ENCODE results near the gene DLG5.
"Not testable (repeated sequence)": the region's sequence is repeated elsewhere in the genome, so short reads cannot be mapped to it uniquely, and the experiment has no call there.

Gene DLG5

GRCh38 chr10:77772852-77773600 lies 153.5 kb downstream of the DLG5 start:
- not testable (repeated sequence) for H3K27ac ChIP-seq (ENCODE audit: low read length); ATAC-seq (ENCODE audit: insufficient read depth, low read depth); H3K79me2 ChIP-seq (ENCODE audit: insufficient read depth, low read length)

DNA sequence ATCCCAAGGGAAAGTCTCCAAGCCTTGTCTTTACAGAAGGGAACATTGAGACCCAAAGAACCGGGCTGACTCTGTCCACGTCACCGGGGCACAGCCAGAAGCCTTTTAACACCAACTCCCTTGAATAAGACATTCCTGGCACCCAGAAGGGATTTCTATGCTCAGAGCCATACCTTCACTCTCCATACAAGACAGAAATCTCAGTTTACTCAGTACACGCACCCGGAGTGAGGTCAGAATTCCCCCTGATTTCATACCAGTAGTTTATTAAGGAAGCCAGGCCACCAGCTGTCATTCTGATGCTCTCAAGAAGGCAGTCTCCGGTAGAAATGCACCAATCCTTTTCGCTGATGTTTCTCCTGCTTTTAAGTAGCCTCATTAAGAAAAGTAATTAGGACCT lies 154.7 kb downstream of the DLG5 start:
- H3K27ac ChIP-seq (ENCODE audit: low read length): no peak overlapping the region
- H3K4me1 ChIP-seq (ENCODE audit: insufficient read depth, low read length): no peaks in the 10 kb centered on the region
- H3K4me3 ChIP-seq (ENCODE audit: low read depth in 1 of 2, low read length in 2 of 2): no peak overlapping the region
- no peaks in the 10 kb centered on the region for H4K20me1 ChIP-seq (ENCODE audit: insufficient read depth, low read length)
- TF ChIP-seq, protein P1, sequence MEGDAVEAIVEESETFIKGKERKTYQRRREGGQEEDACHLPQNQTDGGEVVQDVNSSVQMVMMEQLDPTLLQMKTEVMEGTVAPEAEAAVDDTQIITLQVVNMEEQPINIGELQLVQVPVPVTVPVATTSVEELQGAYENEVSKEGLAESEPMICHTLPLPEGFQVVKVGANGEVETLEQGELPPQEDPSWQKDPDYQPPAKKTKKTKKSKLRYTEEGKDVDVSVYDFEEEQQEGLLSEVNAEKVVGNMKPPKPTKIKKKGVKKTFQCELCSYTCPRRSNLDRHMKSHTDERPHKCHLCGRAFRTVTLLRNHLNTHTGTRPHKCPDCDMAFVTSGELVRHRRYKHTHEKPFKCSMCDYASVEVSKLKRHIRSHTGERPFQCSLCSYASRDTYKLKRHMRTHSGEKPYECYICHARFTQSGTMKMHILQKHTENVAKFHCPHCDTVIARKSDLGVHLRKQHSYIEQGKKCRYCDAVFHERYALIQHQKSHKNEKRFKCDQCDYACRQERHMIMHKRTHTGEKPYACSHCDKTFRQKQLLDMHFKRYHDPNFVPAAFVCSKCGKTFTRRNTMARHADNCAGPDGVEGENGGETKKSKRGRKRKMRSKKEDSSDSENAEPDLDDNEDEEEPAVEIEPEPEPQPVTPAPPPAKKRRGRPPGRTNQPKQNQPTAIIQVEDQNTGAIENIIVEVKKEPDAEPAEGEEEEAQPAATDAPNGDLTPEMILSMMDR (IDR thresholded peaks at IDR 0.05; ENCODE audit: borderline replicate concordance, extremely low read depth, low read length, poor library complexity, severe bottlenecking): no peak
- TF ChIP-seq EZH2 (IDR thresholded peaks at IDR 0.05; ENCODE audit: borderline replicate concordance, low read depth, low read length, severe bottlenecking): no peak
- peaks cover 6% of the 10 kb centered on the region for H3K9me3 ChIP-seq (ENCODE audit: insufficient read depth, low read length, severe bottlenecking)
- no peaks in the 10 kb centered on the region for H3K79me2 ChIP-seq (ENCODE audit: insufficient read depth, low read length)
- H3K4me2 ChIP-seq (ENCODE audit: insufficient read depth, low read length): no peak overlapping the region
- no peak overlapping the region for H2AFZ ChIP-seq (ENCODE audit: low read depth, low read length)
- DNase-seq: no peak
- ATAC-seq (ENCODE audit: insufficient read depth, low read depth): no peak
- peaks cover 4% of the 10 kb centered on the region for H3K27me3 ChIP-seq (ENCODE audit: insufficient read depth, low read length, poor library complexity)
- H3K9ac ChIP-seq (ENCODE audit: low read depth, low read length): no peak overlapping the region
- H3K36me3 ChIP-seq (ENCODE audit: insufficient read depth, low read length): no peaks in the 10 kb centered on the region

More at GRCh38 chr10:77772852-77773600, 153.5 kb downstream of the DLG5 start:
- H3K9ac ChIP-seq (ENCODE audit: low read depth, low read length); H4K20me1 ChIP-seq (ENCODE audit: insufficient read depth, low read length); H3K36me3 ChIP-seq (ENCODE audit: insufficient read depth, low read length); H3K4me2 ChIP-seq (ENCODE audit: insufficient read depth, low read length); H2AFZ ChIP-seq (ENCODE audit: low read depth, low read length); H3K9me3 ChIP-seq (ENCODE audit: insufficient read depth, low read length, severe bottlenecking); DNase-seq; H3K4me3 ChIP-seq (ENCODE audit: low read depth in 1 of 2, low read length in 2 of 2); H3K27me3 ChIP-seq (ENCODE audit: insufficient read depth, low read length, poor library complexity); H3K4me1 ChIP-seq (ENCODE audit: insufficient read depth, low read length): not testable (repeated sequence)

GRCh38 chr10:77771450-77771849 lies 155.1 kb downstream of the DLG5 start:
- no peak overlapping the region for H2AFZ ChIP-seq (ENCODE audit: low read depth, low read length)
- no peak overlapping the region for H3K27ac ChIP-seq (ENCODE audit: low read length)
- TF ChIP-seq, protein P1 (IDR thresholded peaks at IDR 0.05; ENCODE audit: borderline replicate concordance, extremely low read depth, low read length, poor library complexity, severe bottlenecking): no peak
- no peak for TF ChIP-seq EZH2 (IDR thresholded peaks at IDR 0.05; ENCODE audit: borderline replicate concordance, low read depth, low read length, severe bottlenecking)
- H4K20me1 ChIP-seq (ENCODE audit: insufficient read depth, low read length): no peaks in the 10 kb centered on the region
- peaks cover 4% of the 10 kb centered on the region for H3K27me3 ChIP-seq (ENCODE audit: insufficient read depth, low read length, poor library complexity)
- no peaks in the 10 kb centered on the region for H3K79me2 ChIP-seq (ENCODE audit: insufficient read depth, low read length)
- DNase-seq (no peak), ATAC-seq (ENCODE audit: insufficient read depth, low read depth) (no peak)
- no peaks in the 10 kb centered on the region for H3K36me3 ChIP-seq (ENCODE audit: insufficient read depth, low read length)
- H3K4me2 ChIP-seq (ENCODE audit: insufficient read depth, low read length): no peak overlapping the region
- no peak overlapping the region for H3K9ac ChIP-seq (ENCODE audit: low read depth, low read length)
- no peaks in the 10 kb centered on the region for H3K4me1 ChIP-seq (ENCODE audit: insufficient read depth, low read length)
- H3K9me3 ChIP-seq (ENCODE audit: insufficient read depth, low read length, severe bottlenecking): peaks cover 2% of the 10 kb centered on the region
- no peak overlapping the region for H3K4me3 ChIP-seq (ENCODE audit: low read depth in 1 of 2, low read length in 2 of 2)

- ATAC-seq (ENCODE audit: insufficient read depth, low read depth) (no peak), DNase-seq (no peak)
- no peaks in the 10 kb centered on the region for H3K36me3 ChIP-seq (ENCODE audit: insufficient read depth, low read length)
- H3K9ac ChIP-seq (ENCODE audit: low read depth, low read length): no peak overlapping the region
- no peak overlapping the region for H3K4me2 ChIP-seq (ENCODE audit: insufficient read depth, low read length)
- H3K4me3 ChIP-seq (ENCODE audit: low read depth in 1 of 2, low read length in 2 of 2): no peak overlapping the region
- no peaks in the 10 kb centered on the region for H4K20me1 ChIP-seq (ENCODE audit: insufficient read depth, low read length)
- no peak overlapping the region for H2AFZ ChIP-seq (ENCODE audit: low read depth, low read length)
- no peak overlapping the region for H3K27ac ChIP-seq (ENCODE audit: low read length)
- no peaks in the 10 kb centered on the region for H3K9me3 ChIP-seq (ENCODE audit: insufficient read depth, low read length, severe bottlenecking)
- peaks cover 4% of the 10 kb centered on the region for H3K27me3 ChIP-seq (ENCODE audit: insufficient read depth, low read length, poor library complexity)
- TF ChIP-seq, protein P1 (IDR thresholded peaks at IDR 0.05; ENCODE audit: borderline replicate concordance, extremely low read depth, low read length, poor library complexity, severe bottlenecking): no peak
- TF ChIP-seq EZH2 (IDR thresholded peaks at IDR 0.05; ENCODE audit: borderline replicate concordance, low read depth, low read length, severe bottlenecking): no peak
- no peaks in the 10 kb centered on the region for H3K4me1 ChIP-seq (ENCODE audit: insufficient read depth, low read length)
- H3K79me2 ChIP-seq (ENCODE audit: insufficient read depth, low read length): no peaks in the 10 kb centered on the region
Measured at GRCh38 chr10:77770868-77771175, 155.7 kb downstream of the DLG5 start.
